ENCODE results near the gene ZNF81. TPM values are rescaled to one million over a fixed set of nuclear protein-coding genes. Genes with fewer than 3 reads are reported as not detected.
"Not testable (repeated sequence)": the region's sequence is repeated elsewhere in the genome, so short reads cannot be mapped to it uniquely, and the experiment has no call there.

The ZNF81 gene
- total RNA-seq, 1 experiment from 2014 or later, result 4.4 TPM

GRCh38 chrX:47958761-47959342 lies 122.2 kb downstream of the ZNF81 start:
- H3K4me3 ChIP-seq (ENCODE audit: low read length), result no peak overlapping the region
- ChIA-PET POLR2A (ENCODE audit: unreplicated experiment) (no interaction called here), CTCF (no interaction called here)
- H3K9me3 ChIP-seq (ENCODE audit: low read length), result no peaks in the 10 kb centered on the region
- H2AFZ ChIP-seq (ENCODE audit: low read length), result no peak overlapping the region
- no peaks in the 10 kb centered on the region for H4K20me1 ChIP-seq (ENCODE audit: low read length)
- H3F3A ChIP-seq (ENCODE audit: low read length, unreplicated experiment), result no peaks in the 10 kb centered on the region
- H3K79me2 ChIP-seq (ENCODE audit: low read length), result no peaks in the 10 kb centered on the region
- no peak for ATAC-seq
- intact Hi-C loops (cut with micrococcal nuclease), result loop anchor here (5.0 kb wide), 1 partner anchor 68 kb away; no protein-coding TSS in a partner anchor
- no TSS peak for BruUV-seq (replicated peaks)
- H3K9ac ChIP-seq (ENCODE audit: low read length), result no peak overlapping the region
- peak; percentile 38 for TF ChIP-seq CTCF (conservative IDR thresholded peaks at IDR 0.05; ENCODE audit: low read depth, low read length)
- TF ChIP-seq EZH2phosphoT487 (IDR thresholded peaks at IDR 0.05; ENCODE audit: borderline replicate concordance, low read length), result no peak
- no peaks in the 10 kb centered on the region for H3K27me3 ChIP-seq (ENCODE audit: low read length)
- no peaks in the 10 kb centered on the region for H3K36me3 ChIP-seq (ENCODE audit: low read depth, low read length)
- DNase-seq, result peak; percentile 18
- no peak overlapping the region for H3K4me2 ChIP-seq (ENCODE audit: low read length)
- H3K4me1 ChIP-seq (ENCODE audit: insufficient read depth, low read length), result no peaks in the 10 kb centered on the region
- no peak overlapping the region for H3K27ac ChIP-seq (ENCODE audit: low read length)
- H3K9me2 ChIP-seq (replicated peaks; ENCODE audit: low read length), result no peaks in the 10 kb centered on the region

GRCh38 chrX:47960406-47960805 lies 123.7 kb downstream of the ZNF81 start:
- Histone ChIP-seq H3K9ac (ENCODE audit: low read length) (no peak overlapping the region), H3K79me2 (ENCODE audit: low read length) (no peaks in the 10 kb centered on the region), H3F3A (ENCODE audit: low read length, unreplicated experiment) (no peaks in the 10 kb centered on the region), H3K9me2 (replicated peaks; ENCODE audit: low read length) (no peaks in the 10 kb centered on the region), H3K4me3 (ENCODE audit: low read length) (no peak overlapping the region), H4K20me1 (ENCODE audit: low read length) (no peaks in the 10 kb centered on the region), H3K9me3 (ENCODE audit: low read length) (no peaks in the 10 kb centered on the region), H3K4me1 (ENCODE audit: insufficient read depth, low read length) (no peaks in the 10 kb centered on the region), H3K27ac (ENCODE audit: low read length) (no peak overlapping the region), H3K27me3 (ENCODE audit: low read length) (no peaks in the 10 kb centered on the region), H2AFZ (ENCODE audit: low read length) (no peak overlapping the region), H3K4me2 (ENCODE audit: low read length) (no peak overlapping the region), H3K36me3 (ENCODE audit: low read depth, low read length) (no peaks in the 10 kb centered on the region)
- TF ChIP-seq EZH2phosphoT487 (IDR thresholded peaks at IDR 0.05; ENCODE audit: borderline replicate concordance, low read length) (no peak), EZH2 (IDR thresholded peaks at IDR 0.05; ENCODE audit: low read length, unreplicated experiment) (no peak), CTCF (conservative IDR thresholded peaks at IDR 0.05; ENCODE audit: low read depth, low read length) (no peak)
- CTCF ChIA-PET, result no interaction called here
- intact Hi-C loops (cut with micrococcal nuclease), result no loop called here
- no peak for DNase-seq
- BruUV-seq (replicated peaks), result no TSS peak
- ATAC-seq, result no peak
- POLR2A ChIA-PET (ENCODE audit: unreplicated experiment), result no interaction called here

- H4K20me1 ChIP-seq (ENCODE audit: low read length); H3K9me3 ChIP-seq (ENCODE audit: low read length); H3K27ac ChIP-seq (ENCODE audit: low read length); H3F3A ChIP-seq (ENCODE audit: low read length, unreplicated experiment); CTCF ChIA-PET; H3K9me2 ChIP-seq (replicated peaks; ENCODE audit: low read length); BruUV-seq (replicated peaks); DNase-seq; ATAC-seq; H3K27me3 ChIP-seq (ENCODE audit: low read length); H3K36me3 ChIP-seq (ENCODE audit: low read depth, low read length); H2AFZ ChIP-seq (ENCODE audit: low read length); H3K79me2 ChIP-seq (ENCODE audit: low read length); POLR2A ChIA-PET (ENCODE audit: unreplicated experiment); H3K4me1 ChIP-seq (ENCODE audit: insufficient read depth, low read length); H3K4me2 ChIP-seq (ENCODE audit: low read length); intact Hi-C loops (cut with micrococcal nuclease); H3K4me3 ChIP-seq (ENCODE audit: low read length); H3K9ac ChIP-seq (ENCODE audit: low read length): not testable (repeated sequence)
Observed at GRCh38 chrX:47961830-47962229, 125.1 kb downstream of the ZNF81 start.

GRCh38 chrX:47965526-47965925 lies 128.8 kb downstream of the ZNF81 start:
- CTCF ChIA-PET; H3K9me2 ChIP-seq (replicated peaks; ENCODE audit: low read length); BruUV-seq (replicated peaks); H3K9me3 ChIP-seq (ENCODE audit: low read length); H4K20me1 ChIP-seq (ENCODE audit: low read length); H3K27ac ChIP-seq (ENCODE audit: low read length); H3K4me1 ChIP-seq (ENCODE audit: insufficient read depth, low read length); intact Hi-C loops (cut with micrococcal nuclease); H3K36me3 ChIP-seq (ENCODE audit: low read depth, low read length); H3K4me2 ChIP-seq (ENCODE audit: low read length); H3K4me3 ChIP-seq (ENCODE audit: low read length); POLR2A ChIA-PET (ENCODE audit: unreplicated experiment); H3K9ac ChIP-seq (ENCODE audit: low read length); ATAC-seq; H3K79me2 ChIP-seq (ENCODE audit: low read length); H3F3A ChIP-seq (ENCODE audit: low read length, unreplicated experiment); H3K27me3 ChIP-seq (ENCODE audit: low read length); DNase-seq; H2AFZ ChIP-seq (ENCODE audit: low read length): not testable (repeated sequence)

Data from PC-3 (cell line).